ENCODE data around the gene PIEZO2.

- TF ChIP-seq POLR2A (IDR thresholded peaks at IDR 0.05) (no peak), CTCF (IDR thresholded peaks at IDR 0.05) (no peak), POLR2AphosphoS5 (IDR thresholded peaks at IDR 0.05) (peak in 1 of 3 donors; percentile 19), EP300 (IDR thresholded peaks at IDR 0.05) (no peak)
These were observed 29.3 kb downstream of the PIEZO2 start for GRCh38 chr18:11119959-11120587.
